HFFc6 (cell line): ENCODE measurements around the gene RHAG. TPM values are rescaled to one million over a fixed set of nuclear protein-coding genes. Genes with fewer than 3 reads are reported as not detected.
"Not testable (repeated sequence)": the region's sequence is repeated elsewhere in the genome, so short reads cannot be mapped to it uniquely, and the experiment has no call there.

Source experiments
- DNase-seq: peaks from one replicate; pipeline ENCODE4 v3.0.0-alpha.2; 2018
- H3K27ac Mint-ChIP-seq: 2 replicates; pipeline ENCODE4 v1.8.0; 2020; ENCODE audit warnings: mild to moderate bottlenecking, mixed read lengths
- H3K27me3 Mint-ChIP-seq: 2 replicates; pipeline ENCODE4 v1.8.0; 2021; ENCODE audit warnings: mild to moderate bottlenecking, moderate library complexity, mixed read lengths; ENCODE audit not compliant: insufficient read depth
- H3K36me3 Mint-ChIP-seq: 2 replicates; pipeline ENCODE4 v1.8.0; 2021; ENCODE audit warnings: low read depth, mixed read lengths
- H3K4me1 Mint-ChIP-seq: 2 replicates; pipeline ENCODE4 v1.8.0; 2020; ENCODE audit warnings: low read depth, mixed read lengths
- H3K4me3 Mint-ChIP-seq: 2 replicates; pipeline ENCODE4 v1.8.0; 2020; ENCODE audit warnings: mild to moderate bottlenecking, moderate library complexity, mixed read lengths
- H3K9me3 Mint-ChIP-seq: 2 replicates; pipeline ENCODE4 v1.8.0; 2020; ENCODE audit warnings: mild to moderate bottlenecking, mixed read lengths
- CTCF ChIP-seq: fragments of 200-600 bp; sonication (generic); IDR thresholded peaks from 2 replicates; pipeline ENCODE4 v1.5.0; 2021; ENCODE audit warnings: antibody characterized with exemption, mild to moderate bottlenecking
- total RNA-seq, 6 experiments: library from RNA; stranded (reverse); fragmentation: NEBNext Ultra II Directional; extraction: Animal tissue kit (Norgen Biotek cat#: 25700); gene quantifications; 2 replicates in 1 of 6; 3 replicates in 5 of 6; pipeline ENCODE4 v1.2.3, GENCODE V29; 2021

Gene RHAG
- total RNA-seq, 6 experiments from 2014 or later, result not detected

GRCh38 chr6:49635480-49635879 is 1.2 kb downstream of the RHAG start:
- no peak overlapping the region for H3K4me3 Mint-ChIP-seq
- H3K27ac Mint-ChIP-seq, result no peak overlapping the region
- H3K27me3 Mint-ChIP-seq, result no peaks in the 10 kb centered on the region
- DNase-seq, result no peak
- H3K9me3 Mint-ChIP-seq, result no peaks in the 10 kb centered on the region
- no peaks in the 10 kb centered on the region for H3K4me1 Mint-ChIP-seq
- TF ChIP-seq CTCF, result no peak
- H3K36me3 Mint-ChIP-seq, result no peaks in the 10 kb centered on the region

- TF ChIP-seq CTCF, result no peak
- DNase-seq, result no peak
- Mint-ChIP-seq H3K36me3 (no peaks in the 10 kb centered on the region), H3K9me3 (no peaks in the 10 kb centered on the region), H3K4me3 (no peak overlapping the region), H3K4me1 (no peaks in the 10 kb centered on the region), H3K27ac (no peak overlapping the region), H3K27me3 (no peaks in the 10 kb centered on the region)
These were observed 1.8 kb downstream of the RHAG start for GRCh38 chr6:49634836-49635218.

GRCh38 chr6:49634092-49634835 is 2.4 kb downstream of the RHAG start:
- Mint-ChIP-seq H3K4me1 (no peaks in the 10 kb centered on the region), H3K27ac (no peak overlapping the region), H3K27me3 (no peaks in the 10 kb centered on the region), H3K4me3 (no peak overlapping the region), H3K9me3 (no peaks in the 10 kb centered on the region), H3K36me3 (no peaks in the 10 kb centered on the region)
- no peak for TF ChIP-seq CTCF
- no peak for DNase-seq

- Mint-ChIP-seq H3K27me3 (no peaks in the 10 kb centered on the region), H3K27ac (no peak overlapping the region), H3K9me3 (no peaks in the 10 kb centered on the region; the same call in 1 of the 2 replicates), H3K4me3 (no peak overlapping the region), H3K4me1 (no peaks in the 10 kb centered on the region), H3K36me3 (no peaks in the 10 kb centered on the region)
- no peak for TF ChIP-seq CTCF
- no peak for DNase-seq
These were observed 3.1 kb downstream of the RHAG start for GRCh38 chr6:49633541-49633940.

GRCh38 chr6:49632727-49633126 is 3.9 kb downstream of the RHAG start:
- Mint-ChIP-seq H3K27me3 (no peaks in the 10 kb centered on the region), H3K4me3 (no peak overlapping the region), H3K9me3 (no peaks in the 10 kb centered on the region; the same call in 1 of the 2 replicates), H3K36me3 (no peaks in the 10 kb centered on the region), H3K4me1 (no peaks in the 10 kb centered on the region), H3K27ac (no peak overlapping the region)
- TF ChIP-seq CTCF, result no peak
- DNase-seq, result no peak

- not testable (repeated sequence) for H3K9me3 Mint-ChIP-seq, H3K4me1 Mint-ChIP-seq, H3K27ac Mint-ChIP-seq, H3K36me3 Mint-ChIP-seq, H3K4me3 Mint-ChIP-seq, DNase-seq, H3K27me3 Mint-ChIP-seq
These were observed 7.1 kb downstream of the RHAG start for GRCh38 chr6:49629485-49630088.
